GM12878 (cell line): ENCODE results near the gene TMUB1. TPM values are rescaled to one million over a fixed set of nuclear protein-coding genes. Genes with fewer than 3 reads are reported as not detected.

Experiments
- BACH1 ChIP-seq: fragments of 450-650 bp; IDR thresholded peaks from 2 replicates; pipeline ENCODE4 v1.6.1; 2017; ENCODE audit warnings: mild to moderate bottlenecking, borderline replicate concordance
- BCL3 ChIP-seq: IDR thresholded peaks from 2 replicates; pipeline ENCODE4 v1.6.1; 2011; ENCODE audit warnings: borderline replicate concordance, low read depth, mild to moderate bottlenecking, moderate library complexity, low read length; ENCODE audit not compliant: insufficient read depth, poor library complexity, severe bottlenecking
- BRCA1 ChIP-seq: IDR thresholded peaks from 2 replicates; pipeline ENCODE4 v1.6.1; 2011; ENCODE audit warnings: low read depth, low read length, improper control_type of control experiment
- CBX5 ChIP-seq: sonication (generic); IDR thresholded peaks from 2 replicates; pipeline ENCODE4 v1.6.1; 2016; ENCODE audit warnings: low read depth, moderate library complexity, mild to moderate bottlenecking, inconsistent platforms
- CHD1 ChIP-seq: IDR thresholded peaks from 2 replicates; pipeline ENCODE4 v1.6.1; 2012; ENCODE audit warnings: low read depth, low read length, improper control_type of control experiment
- E2F4 ChIP-seq: IDR thresholded peaks from 2 replicates; pipeline ENCODE4 v1.6.1; 2012; ENCODE audit warnings: low read depth, low read length, improper control_type of control experiment
- ELK1 ChIP-seq: IDR thresholded peaks from 2 replicates; pipeline ENCODE4 v1.6.1; 2012; ENCODE audit warnings: low read depth, low read length, improper control_type of control experiment
- PKNOX1 ChIP-seq: fragments of 450-650 bp; IDR thresholded peaks from 2 replicates; pipeline ENCODE4 v1.6.1; 2016; ENCODE audit warnings: mild to moderate bottlenecking
- RELA ChIP-seq: fragments of 450-650 bp; IDR thresholded peaks from 2 replicates; pipeline ENCODE4 v1.8.0; 2014; ENCODE audit warnings: borderline replicate concordance; ENCODE audit not compliant: partially characterized antibody
- RFX5 ChIP-seq: IDR thresholded peaks from 2 replicates; pipeline ENCODE4 v1.6.1; 2011; ENCODE audit warnings: low read depth, low read length, improper control_type of control experiment
- SIX5 ChIP-seq: IDR thresholded peaks from 2 replicates; pipeline ENCODE4 v1.6.1; 2011; ENCODE audit warnings: mild to moderate bottlenecking, low read depth, low read length, moderate library complexity; ENCODE audit not compliant: severe bottlenecking
- TCF7 ChIP-seq: IDR thresholded peaks from 2 replicates; pipeline ENCODE4 v1.6.1; 2014; ENCODE audit warnings: antibody characterized with exemption, borderline replicate concordance
- YBX1 ChIP-seq: fragments of 450-650 bp; IDR thresholded peaks from 2 replicates; pipeline ENCODE4 v1.6.1; 2016; ENCODE audit warnings: antibody characterized with exemption
- ZBTB11 ChIP-seq: fragments of 450-650 bp; formaldehyde crosslinking; IDR thresholded peaks from 2 replicates; pipeline ENCODE4 v1.5.0; 2022; ENCODE audit warnings: mild to moderate bottlenecking, missing genetic modification characterization
- ZNF384 ChIP-seq: IDR thresholded peaks from 2 replicates; pipeline ENCODE4 v1.6.1; 2012; ENCODE audit warnings: low read depth, mild to moderate bottlenecking, low read length, improper control_type of control experiment, borderline replicate concordance
- ZNF592 ChIP-seq: fragments of 450-650 bp; IDR thresholded peaks from 2 replicates; pipeline ENCODE4 v1.6.1; 2017; ENCODE audit warnings: mild to moderate bottlenecking, moderate library complexity
- ZSCAN29 ChIP-seq: fragments of 450-650 bp; IDR thresholded peaks from 2 replicates; pipeline ENCODE4 v1.6.1; 2017; ENCODE audit warnings: mild to moderate bottlenecking, moderate library complexity
- polyA plus RNA-seq, 11 experiments: library from polyadenylated mRNA; depleted of rRNA in 4 of 11; unstranded in 6 of 11; stranded (reverse) in 5 of 11; fragments of >200 nt; fragmentation: Nextera tagmentation in 4 of 11; fragmentation: Illumina TruSeq in 1 of 11; extraction: Ambion mirVana in 4 of 11; extraction: Trizol in 1 of 11; gene quantifications; 1 replicate in 1 of 11; 2 replicates in 10 of 11; pipeline versions ENCODE4 v1.2.1 to v1.2.3, GENCODE V29; 2011 to 2016; ENCODE audit warnings: inconsistent platforms in 2 of 11, missing spikeins in 2 of 11, low read depth in 1 of 11
- total RNA-seq, 4 experiments: library from RNA; depleted of rRNA in 3 of 4; stranded (reverse); fragments of >200 nt in 3 of 4; fragmentation: Illumina TruSeq in 1 of 4; extraction: Trizol in 1 of 4; gene quantifications; 2 replicates each; pipeline versions ENCODE4 v1.2.1 to v1.2.3, GENCODE V29; 2013 to 2021

The TMUB1 gene
- total and polyA plus RNA-seq, 10 of the 15 experiments (the other 5 are each of a cell fraction or from before 2014, with no cell fraction given), result 0.27 to 79.5 (median 41.3) TPM; not detected in 1

- no peak for TF ChIP-seq RFX5
- no peak for TF ChIP-seq YBX1
- TF ChIP-seq TCF7, result no peak
- no peak for TF ChIP-seq E2F4
- no peak for TF ChIP-seq RELA
- no peak for TF ChIP-seq ZBTB11 (CRISPR knock-in tag)
- 0 out of 2 replicates have a peak, but pooled peaks have one; percentile 25 for TF ChIP-seq ZSCAN29
- no peak for TF ChIP-seq PKNOX1
- TF ChIP-seq CBX5, result no peak
- no peak for TF ChIP-seq ELK1
- no peak for TF ChIP-seq BRCA1
- peak; percentile 67 for TF ChIP-seq BACH1
- no peak for TF ChIP-seq ZNF592
- no peak for TF ChIP-seq ZNF384
- TF ChIP-seq BCL3, result no peak
- TF ChIP-seq CHD1, result no peak
- TF ChIP-seq SIX5, result no peak
Observed at GRCh38 chr7:151087245-151088018, 4.1 kb upstream of the TMUB1 start (continued).
